GM12878 (cell line): Measurements from ENCODE around the gene TSPAN7. TPM values are rescaled to one million over a fixed set of nuclear protein-coding genes. Genes with fewer than 3 reads are reported as not detected.

ENCODE experiments used
- ATAC-seq: fragments of 200-7000 bp; cut with Tn5 transposase; 3 replicates; pipeline ENCODE4 v1.9.1; 2020; ENCODE audit warnings: mild to moderate bottlenecking, moderate library complexity
- BruUV-seq: library from RNA; stranded (reverse); fragments of 400-500 nt; replicated peaks from 2 replicates; lab custom pipeline; 2021; lab: Mats Ljungman, UMichigan
- CTCF ChIA-PET: fragments of 300-600 bp; sonication (Branson Sonifier 250); formaldehyde crosslinking; extraction: SDS; loops from one replicate; lab custom pipeline; 2021; ENCODE audit warnings: inconsistent platforms; lab: Yijun Ruan, JAX
- POLR2A ChIA-PET: fragments of 350-600 bp; formaldehyde crosslinking; extraction: SDS; loops from one replicate; lab custom pipeline; 2021; ENCODE audit warnings: inconsistent platforms; lab: Charles Lee
- RAD21 ChIA-PET: fragments of 300-600 bp; sonication (Branson Sonifier 250); formaldehyde crosslinking; loops from one replicate; lab custom pipeline; 2023; ENCODE audit warnings: antibody characterized with exemption; ENCODE audit not compliant: unreplicated experiment; lab: Charles Lee
- SMC1A ChIA-PET: fragments of 300-600 bp; sonication (Branson Sonifier 250); formaldehyde crosslinking; loops from one replicate; lab custom pipeline; 2023; ENCODE audit not compliant: unreplicated experiment, uncharacterized antibody; lab: Charles Lee
- DNase-seq: peaks from one replicate; pipeline ENCODE4 v3.0.0-alpha.2; 2011; ENCODE audit warnings: low read depth, low spot score
- FAIRE-seq: peaks from 3 replicates; lab custom pipeline; 2011; peaks lifted over from hg19 to GRCh38; lab: Jason Lieb, UNC
- H2AFZ ChIP-seq: 2 replicates; pipeline ENCODE4 v1.6.0; 2011; ENCODE audit warnings: low read depth, low read length, control low read depth; ENCODE audit not compliant: control insufficient read depth
- H3K27ac ChIP-seq: 2 replicates; pipeline ENCODE4 v1.5.1; 2011; ENCODE audit warnings: control low read depth; ENCODE audit not compliant: control insufficient read depth, insufficient read depth
- H3K27me3 ChIP-seq, 2 experiments: replicated peaks in 1 of 2; 2 replicates each; pipeline versions ENCODE4 v1.6.0 to v1.6.1; 2011; ENCODE audit warnings: low read length in 1 of 2; ENCODE audit not compliant: control insufficient read depth in 2 of 2, insufficient read depth in 2 of 2
- H3K36me3 ChIP-seq, 2 experiments: 2 replicates each; pipeline ENCODE4 v1.5.1; 2011; ENCODE audit warnings: low read length in 1 of 2; ENCODE audit not compliant: control insufficient read depth in 2 of 2, insufficient read depth in 2 of 2
- H3K4me1 ChIP-seq: 2 replicates; pipeline ENCODE4 v1.6.1; 2011; ENCODE audit warnings: mild to moderate bottlenecking, low read length, moderate library complexity, mixed read lengths; ENCODE audit not compliant: control insufficient read depth, insufficient read depth
- H3K4me2 ChIP-seq: 2 replicates; pipeline ENCODE4 v1.6.0; 2011; ENCODE audit warnings: control low read depth; ENCODE audit not compliant: control insufficient read depth, insufficient read depth
- H3K4me3 ChIP-seq: fragments of 200-600 bp; sonication (generic); 2 replicates; pipeline ENCODE4 v1.5.1; 2016
- H3K79me2 ChIP-seq: 2 replicates; pipeline ENCODE4 v1.6.0; 2011; ENCODE audit warnings: low read length; ENCODE audit not compliant: control insufficient read depth, insufficient read depth
- H3K9ac ChIP-seq: 2 replicates; pipeline ENCODE4 v1.8.0; 2011; ENCODE audit warnings: low read length, control low read depth, mixed read lengths; ENCODE audit not compliant: control insufficient read depth, insufficient read depth
- H3K9me3 ChIP-seq: replicated peaks from 3 replicates; pipeline ENCODE4 v1.5.1; 2011; ENCODE audit warnings: mild to moderate bottlenecking, low read length; ENCODE audit not compliant: control insufficient read depth, insufficient read depth
- H4K20me1 ChIP-seq: 2 replicates; pipeline ENCODE4 v1.6.0; 2011; ENCODE audit not compliant: control insufficient read depth, insufficient read depth
- BMI1 ChIP-seq: fragments of 450-650 bp; IDR thresholded peaks from 2 replicates; pipeline ENCODE4 v1.6.1; 2016; ENCODE audit warnings: mild to moderate bottlenecking, moderate library complexity, borderline replicate concordance
- CBX5 ChIP-seq: sonication (generic); IDR thresholded peaks from 2 replicates; pipeline ENCODE4 v1.6.1; 2016; ENCODE audit warnings: low read depth, moderate library complexity, mild to moderate bottlenecking, inconsistent platforms
- CEBPB ChIP-seq, 2 experiments: fragments of 150-350 bp in 1 of 2; IDR thresholded peaks; 2 replicates each; pipeline ENCODE4 v1.6.1; 2012 to 2014; ENCODE audit warnings: low read depth in 2 of 2, low read length in 2 of 2, borderline replicate concordance in 1 of 2, inconsistent platforms in 1 of 2
- ESRRA ChIP-seq: IDR thresholded peaks from 2 replicates; pipeline ENCODE4 v1.6.1; 2012; ENCODE audit warnings: mild to moderate bottlenecking, low read length, improper control_type of control experiment
- MXI1 ChIP-seq: fragments of 150-350 bp; IDR thresholded peaks from 2 replicates; pipeline ENCODE4 v1.6.1; 2011; ENCODE audit warnings: low read depth, mild to moderate bottlenecking, inconsistent platforms, low read length, improper control_type of control experiment
- NFXL1 ChIP-seq: fragments of 450-650 bp; IDR thresholded peaks from 2 replicates; pipeline ENCODE4 v1.6.1; 2017; ENCODE audit warnings: antibody characterized with exemption, mild to moderate bottlenecking, borderline replicate concordance
- NFYA ChIP-seq: IDR thresholded peaks from 2 replicates; pipeline ENCODE4 v1.6.1; 2011; ENCODE audit warnings: low read depth, mild to moderate bottlenecking, low read length, improper control_type of control experiment, borderline replicate concordance
- SP1 ChIP-seq: IDR thresholded peaks from one replicate; pipeline ENCODE4 v1.6.1; 2011; ENCODE audit warnings: low read depth, low read length
- SREBF2 ChIP-seq: IDR thresholded peaks from 2 replicates; pipeline ENCODE4 v1.6.1; 2012; ENCODE audit warnings: mild to moderate bottlenecking, low read length
- TARDBP ChIP-seq: IDR thresholded peaks from 2 replicates; pipeline ENCODE4 v1.6.1; 2016; ENCODE audit warnings: borderline replicate concordance
- TBL1XR1 ChIP-seq: IDR thresholded peaks from 2 replicates; pipeline ENCODE4 v1.6.1; 2012; ENCODE audit warnings: low read depth, low read length, improper control_type of control experiment
- WGBS: methylation state at CpG from one replicate; pipeline ENCODE4 v1.1.6; 2016; ENCODE audit warnings: low lambda C conversion rate; ENCODE audit not compliant: insufficient replicate concordance, insufficient coverage; ENCODE audit errors: missing lambda C conversion rate; 5-methylcytosine and 5-hydroxymethylcytosine counted together
- in situ Hi-C: fragments of 300-500 bp; cut with MboI; formaldehyde crosslinking; loops from 9 replicates; pipeline ENCODE4 v1.14.3; 2018; ENCODE audit warnings: mixed read lengths
- intact Hi-C: fragments of 100-400 bp; cut with micrococcal nuclease; formaldehyde crosslinking; loops from one replicate; pipeline ENCODE4 v1.14.2; 2022; ENCODE audit not compliant: unreplicated experiment
- polyA plus RNA-seq, 11 experiments: library from polyadenylated mRNA; depleted of rRNA in 4 of 11; unstranded in 6 of 11; stranded (reverse) in 5 of 11; fragments of >200 nt; fragmentation: Nextera tagmentation in 4 of 11; fragmentation: Illumina TruSeq in 1 of 11; extraction: Ambion mirVana in 4 of 11; extraction: Trizol in 1 of 11; gene quantifications; 1 replicate in 1 of 11; 2 replicates in 10 of 11; pipeline versions ENCODE4 v1.2.1 to v1.2.3, GENCODE V29; 2011 to 2016; ENCODE audit warnings: inconsistent platforms in 2 of 11, missing spikeins in 2 of 11, low read depth in 1 of 11
- total RNA-seq, 4 experiments: library from RNA; depleted of rRNA in 3 of 4; stranded (reverse); fragments of >200 nt in 3 of 4; fragmentation: Illumina TruSeq in 1 of 4; extraction: Trizol in 1 of 4; gene quantifications; 2 replicates each; pipeline versions ENCODE4 v1.2.1 to v1.2.3, GENCODE V29; 2013 to 2021
- TF ChIP-seq, protein P1 (sequence below): IDR thresholded peaks from 2 replicates; pipeline ENCODE4 v1.6.1; 2011; ENCODE audit warnings: borderline replicate concordance, low read depth, mild to moderate bottlenecking, moderate library complexity, mixed read lengths, low read length; ENCODE audit not compliant: insufficient read depth; ENCODE audit errors: extremely low read length
- TF ChIP-seq, protein P2 (sequence below): fragments of 450-650 bp; IDR thresholded peaks from 2 replicates; pipeline ENCODE4 v1.6.1; 2017; ENCODE audit warnings: borderline replicate concordance
- TF ChIP-seq, protein P3 (sequence below): fragments of 450-650 bp; IDR thresholded peaks from 2 replicates; pipeline ENCODE4 v1.6.1; 2016; ENCODE audit warnings: mild to moderate bottlenecking
- TF ChIP-seq, protein P4 (sequence below): IDR thresholded peaks from 2 replicates; pipeline ENCODE4 v1.6.1; 2012; ENCODE audit warnings: low read depth, low read length, improper control_type of control experiment

The TSPAN7 gene
- total and polyA plus RNA-seq, 10 of the 15 experiments (the other 5 are each of a cell fraction or from before 2014, with no cell fraction given): 0.04 to 0.77 (median 0.14) TPM; not detected in 4

DNA sequence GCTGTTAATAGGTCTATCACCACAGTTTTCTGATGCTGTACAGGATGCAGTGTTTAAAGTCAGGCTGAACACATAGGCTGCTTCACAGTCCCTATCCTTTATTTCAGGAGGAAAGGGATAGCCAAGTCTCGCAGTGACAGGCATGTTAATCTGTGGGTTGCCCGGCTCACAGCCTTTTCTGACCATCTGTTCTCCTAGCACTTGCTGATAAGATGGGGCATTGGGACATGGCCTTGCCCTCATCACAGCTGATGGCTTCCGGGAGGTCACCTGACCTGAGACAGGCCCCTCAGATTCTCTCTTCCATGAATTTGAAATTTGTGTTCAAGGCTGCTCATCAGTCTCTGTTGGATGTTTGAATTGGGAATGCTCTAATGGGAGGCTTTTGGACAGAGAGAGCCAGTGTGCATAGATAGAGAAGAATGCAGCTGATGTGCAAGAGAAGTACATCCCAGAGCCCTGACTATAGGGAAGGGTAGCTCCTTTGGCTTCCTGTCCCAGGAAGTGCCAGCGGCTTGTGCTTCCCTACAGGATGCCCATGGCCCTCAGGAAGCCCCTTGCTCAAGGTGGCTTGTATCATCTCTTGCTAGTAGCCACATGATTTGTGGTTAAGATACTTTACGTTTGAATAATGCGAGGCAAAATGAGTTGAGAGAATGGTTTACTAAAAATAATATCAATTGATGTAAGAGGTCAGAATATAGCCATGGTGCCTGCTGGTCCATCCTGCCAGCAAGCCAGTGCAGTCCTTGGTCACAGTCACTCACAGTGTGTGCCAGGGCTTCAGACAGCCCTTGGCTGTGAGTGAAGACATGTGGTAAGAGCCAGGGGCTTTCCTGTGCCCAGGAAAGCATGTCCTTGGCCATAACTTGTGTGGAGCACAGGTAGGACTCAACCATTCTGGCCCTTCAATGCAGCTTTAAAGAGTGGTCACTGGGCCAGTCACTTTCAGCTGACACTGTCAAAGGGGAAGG is 88.6 kb downstream of the TSPAN7 start:
- FAIRE-seq: no peak
- Histone ChIP-seq H3K9me3 (no peaks in the 10 kb centered on the region), H3K4me2 (0 out of 2 replicates have a peak overlapping the region, but pooled peaks have one; percentile 14), H4K20me1 (no peaks in the 10 kb centered on the region), H3K27ac (no peak overlapping the region), H3K36me3 (no peaks in the 10 kb centered on the region), H2AFZ (no peak overlapping the region), H3K4me1 (no peaks in the 10 kb centered on the region), H3K27me3 (no peaks in the 10 kb centered on the region), H3K79me2 (no peaks in the 10 kb centered on the region), H3K9ac (no peak overlapping the region), H3K4me3 (no peak overlapping the region)
- RAD21 ChIA-PET: interaction anchor here (1.2 to 2.6 kb wide), 2 partner anchors 8 to 11 kb away, joined by 3 to 17 read pairs; no protein-coding TSS in a partner anchor
- no peak for DNase-seq
- 67% methylated on average over 6 of the region's 6 CpGs for WGBS
- SMC1A ChIA-PET: interaction anchor here (0.7 to 4.1 kb wide), 4 partner anchors 8 to 500 kb away, joined by 3 to 25 read pairs (median 11); no protein-coding TSS in a partner anchor
- no TSS peak for BruUV-seq
- intact Hi-C loops (no loop called here), in situ Hi-C loops (no loop called here)
- peak; percentile 49 for ATAC-seq
- CTCF ChIA-PET: interaction anchor here (0.7 to 3.3 kb wide), 5 partner anchors 10 to 509 kb away, joined by 3 to 21 read pairs (median 3); no protein-coding TSS in a partner anchor
- POLR2A ChIA-PET: no interaction called here
- TF ChIP-seq TARDBP (no peak), MXI1 (no peak), NFXL1 (no peak), SP1 (no peak), TBL1XR1 (no peak), CEBPB (IDR thresholded peaks at IDR 0.05; ENCODE audit: borderline replicate concordance in 1 of 2, low read depth in 2 of 2, low read length in 2 of 2) (no peak), SREBF2 (no peak), CBX5 (no peak), NFYA (no peak), ESRRA (no peak), BMI1 (no peak)
- TF ChIP-seq, protein P1, sequence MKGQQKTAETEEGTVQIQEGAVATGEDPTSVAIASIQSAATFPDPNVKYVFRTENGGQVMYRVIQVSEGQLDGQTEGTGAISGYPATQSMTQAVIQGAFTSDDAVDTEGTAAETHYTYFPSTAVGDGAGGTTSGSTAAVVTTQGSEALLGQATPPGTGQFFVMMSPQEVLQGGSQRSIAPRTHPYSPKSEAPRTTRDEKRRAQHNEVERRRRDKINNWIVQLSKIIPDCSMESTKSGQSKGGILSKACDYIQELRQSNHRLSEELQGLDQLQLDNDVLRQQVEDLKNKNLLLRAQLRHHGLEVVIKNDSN: no peak
- TF ChIP-seq, protein P2, sequence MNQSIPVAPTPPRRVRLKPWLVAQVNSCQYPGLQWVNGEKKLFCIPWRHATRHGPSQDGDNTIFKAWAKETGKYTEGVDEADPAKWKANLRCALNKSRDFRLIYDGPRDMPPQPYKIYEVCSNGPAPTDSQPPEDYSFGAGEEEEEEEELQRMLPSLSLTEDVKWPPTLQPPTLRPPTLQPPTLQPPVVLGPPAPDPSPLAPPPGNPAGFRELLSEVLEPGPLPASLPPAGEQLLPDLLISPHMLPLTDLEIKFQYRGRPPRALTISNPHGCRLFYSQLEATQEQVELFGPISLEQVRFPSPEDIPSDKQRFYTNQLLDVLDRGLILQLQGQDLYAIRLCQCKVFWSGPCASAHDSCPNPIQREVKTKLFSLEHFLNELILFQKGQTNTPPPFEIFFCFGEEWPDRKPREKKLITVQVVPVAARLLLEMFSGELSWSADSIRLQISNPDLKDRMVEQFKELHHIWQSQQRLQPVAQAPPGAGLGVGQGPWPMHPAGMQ: no peak
- TF ChIP-seq, protein P3, sequence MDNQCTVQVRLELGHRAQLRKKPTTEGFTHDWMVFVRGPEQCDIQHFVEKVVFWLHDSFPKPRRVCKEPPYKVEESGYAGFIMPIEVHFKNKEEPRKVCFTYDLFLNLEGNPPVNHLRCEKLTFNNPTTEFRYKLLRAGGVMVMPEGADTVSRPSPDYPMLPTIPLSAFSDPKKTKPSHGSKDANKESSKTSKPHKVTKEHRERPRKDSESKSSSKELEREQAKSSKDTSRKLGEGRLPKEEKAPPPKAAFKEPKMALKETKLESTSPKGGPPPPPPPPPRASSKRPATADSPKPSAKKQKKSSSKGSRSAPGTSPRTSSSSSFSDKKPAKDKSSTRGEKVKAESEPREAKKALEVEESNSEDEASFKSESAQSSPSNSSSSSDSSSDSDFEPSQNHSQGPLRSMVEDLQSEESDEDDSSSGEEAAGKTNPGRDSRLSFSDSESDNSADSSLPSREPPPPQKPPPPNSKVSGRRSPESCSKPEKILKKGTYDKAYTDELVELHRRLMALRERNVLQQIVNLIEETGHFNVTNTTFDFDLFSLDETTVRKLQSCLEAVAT: no peak
- TF ChIP-seq, protein P4, sequence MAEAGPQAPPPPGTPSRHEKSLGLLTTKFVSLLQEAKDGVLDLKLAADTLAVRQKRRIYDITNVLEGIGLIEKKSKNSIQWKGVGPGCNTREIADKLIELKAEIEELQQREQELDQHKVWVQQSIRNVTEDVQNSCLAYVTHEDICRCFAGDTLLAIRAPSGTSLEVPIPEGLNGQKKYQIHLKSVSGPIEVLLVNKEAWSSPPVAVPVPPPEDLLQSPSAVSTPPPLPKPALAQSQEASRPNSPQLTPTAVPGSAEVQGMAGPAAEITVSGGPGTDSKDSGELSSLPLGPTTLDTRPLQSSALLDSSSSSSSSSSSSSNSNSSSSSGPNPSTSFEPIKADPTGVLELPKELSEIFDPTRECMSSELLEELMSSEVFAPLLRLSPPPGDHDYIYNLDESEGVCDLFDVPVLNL: no peak
